ENCODE results near the gene GSDMA.

DNA sequence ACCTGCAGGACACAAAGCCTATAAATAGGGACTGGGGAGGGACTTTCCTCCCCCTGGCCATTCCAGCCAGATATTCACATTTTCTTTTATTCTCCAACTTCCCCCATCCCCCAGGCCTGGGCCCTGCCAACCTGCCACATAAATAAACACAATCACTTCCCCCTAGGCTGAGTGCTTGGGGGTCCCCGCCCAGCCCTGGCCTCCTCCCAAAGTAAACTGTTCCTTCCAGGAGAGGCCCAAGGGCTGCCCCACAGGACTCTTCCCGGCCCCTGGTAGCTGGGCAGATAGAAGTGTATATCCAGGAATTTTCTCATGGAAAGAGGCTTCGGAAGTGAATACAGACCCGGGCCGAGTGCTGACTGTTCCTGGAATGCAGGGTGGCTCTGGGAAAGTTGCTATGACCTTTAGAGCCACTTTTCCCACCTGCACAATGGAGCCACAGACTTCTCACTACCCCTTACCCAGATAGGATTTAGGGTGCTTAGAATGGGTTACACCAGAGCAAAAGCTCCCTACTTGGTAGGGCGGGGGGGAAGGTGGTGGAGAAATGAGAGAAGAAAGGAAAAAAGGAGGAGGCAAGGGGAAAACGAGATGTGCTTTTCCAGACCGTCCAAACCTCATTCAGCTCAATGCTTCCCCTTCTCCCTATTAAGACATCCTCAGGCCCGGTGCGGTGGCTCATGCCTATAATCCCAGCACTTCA is 60.9 kb downstream of the GSDMA start:
- TF ChIP-seq POLR2A (IDR thresholded peaks at IDR 0.05; ENCODE audit: low read length) (no peak), GATA1 (IDR thresholded peaks at IDR 0.05; ENCODE audit: low read depth, low read length) (no peak)
